OCI-LY1 (cell line): Measurements from ENCODE around the gene FERMT2.

Experiments
- CTCF ChIP-seq: fragments of 200-600 bp; sonication (generic), shearing (Covaris generic); IDR thresholded peaks from 2 replicates; pipeline ENCODE4 v1.5.1; 2017; ENCODE audit warnings: mild to moderate bottlenecking, antibody characterized with exemption, low read length, moderate library complexity, mixed read lengths
- EZH2 ChIP-seq: fragments of 200-600 bp; sonication (generic), shearing (Covaris generic); IDR thresholded peaks from 2 replicates; pipeline ENCODE4 v1.8.0; 2017; ENCODE audit warnings: borderline replicate concordance, mixed run types, mild to moderate bottlenecking, antibody characterized with exemption, low read length, moderate library complexity, mixed read lengths

- TF ChIP-seq CTCF, result no peak
- TF ChIP-seq EZH2, result no peak
These were observed 28.8 kb downstream of the FERMT2 start for GRCh38 chr14:52922059-52922458.
